ENCODE data around the gene FRS3.

DNA sequence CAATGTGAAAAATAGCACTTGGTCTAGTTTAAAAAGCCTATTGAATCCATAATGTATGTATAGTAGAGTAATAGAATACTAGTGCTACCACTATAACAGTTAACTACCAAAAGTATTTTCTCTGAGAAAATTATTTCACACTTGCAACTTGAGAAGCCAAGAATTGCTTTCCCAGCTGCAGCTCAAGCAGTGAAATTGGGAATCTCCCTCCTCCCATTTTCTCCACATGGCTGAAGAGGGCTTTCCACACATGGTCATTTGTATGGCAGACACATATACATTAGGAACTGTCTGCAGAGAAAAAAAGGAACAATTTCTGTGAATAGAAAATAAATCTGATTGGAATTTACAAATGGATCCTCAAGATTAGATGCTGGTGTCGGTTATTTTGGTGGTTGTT is 42.3 kb upstream of the FRS3 start:
- TF ChIP-seq CTCF (IDR thresholded peaks at IDR 0.05) (no peak), POLR2A (IDR thresholded peaks at IDR 0.05) (no peak)

All from heart left ventricle (tissue), 13 donors.